Measurements from ENCODE around the gene SLC16A12. TPM values are rescaled to one million over a fixed set of nuclear protein-coding genes. Genes with fewer than 3 reads are reported as not detected.
"Not testable (repeated sequence)": the region's sequence is repeated elsewhere in the genome, so short reads cannot be mapped to it uniquely, and the experiment has no call there.

The SLC16A12 gene
- total and polyA plus RNA-seq, 5 donors: 2.7 to 7.2 (median 4.4) TPM

- intact Hi-C loops (cut with DNase I); DNase-seq; ATAC-seq; H3K4me1 ChIP-seq (ENCODE audit: control insufficient read depth, insufficient read depth, low read length); H3K27ac ChIP-seq (ENCODE audit: low read length); H3K9me3 ChIP-seq (ENCODE audit: control insufficient read depth, low read length); H3K27me3 ChIP-seq (ENCODE audit: control insufficient read depth, insufficient read depth); H3K4me3 ChIP-seq (ENCODE audit: low read length): not testable (repeated sequence)
- 97% methylated on average over 5 of the region's 5 CpGs for WGBS
Observed at GRCh38 chr10:89409282-89409681, 126.1 kb downstream of the SLC16A12 start.

- ATAC-seq; H3K27ac ChIP-seq (ENCODE audit: low read length); DNase-seq; H3K9me3 ChIP-seq (ENCODE audit: control insufficient read depth, low read length); H3K4me1 ChIP-seq (ENCODE audit: control insufficient read depth, insufficient read depth, low read length); H3K27me3 ChIP-seq (ENCODE audit: control insufficient read depth, insufficient read depth); intact Hi-C loops (cut with DNase I); H3K4me3 ChIP-seq (ENCODE audit: low read length): not testable (repeated sequence)
- WGBS: 100% methylated on average over 3 of the region's 3 CpGs
Observed at GRCh38 chr10:89407792-89408191, 127.6 kb downstream of the SLC16A12 start.

- not testable (repeated sequence) for DNase-seq
Observed at GRCh38 chr10:89406178-89406577, 129.2 kb downstream of the SLC16A12 start.

GRCh38 chr10:89404104-89405047 is 131.0 kb downstream of the SLC16A12 start:
- no peak overlapping the region for H3K27ac ChIP-seq (ENCODE audit: low read length)
- intact Hi-C loops (cut with DNase I): no loop called here
- H3K4me3 ChIP-seq (ENCODE audit: low read length): no peak overlapping the region
- H3K9me3 ChIP-seq (ENCODE audit: control insufficient read depth, low read length): no peaks in the 10 kb centered on the region
- H3K4me1 ChIP-seq (ENCODE audit: control insufficient read depth, insufficient read depth, low read length): peaks cover 2% of the 10 kb centered on the region
- no peak for DNase-seq
- H3K27me3 ChIP-seq (ENCODE audit: control insufficient read depth, insufficient read depth): no peaks in the 10 kb centered on the region
- WGBS: 94% methylated on average over 11 of the region's 11 CpGs
- ATAC-seq: peak in 1 of 2 donors; percentile 41

More at GRCh38 chr10:89406178-89406577, 129.2 kb downstream of the SLC16A12 start:
- H3K9me3 ChIP-seq (ENCODE audit: control insufficient read depth, low read length); intact Hi-C loops (cut with DNase I); ATAC-seq; H3K4me3 ChIP-seq (ENCODE audit: low read length); H3K4me1 ChIP-seq (ENCODE audit: control insufficient read depth, insufficient read depth, low read length); H3K27ac ChIP-seq (ENCODE audit: low read length); H3K27me3 ChIP-seq (ENCODE audit: control insufficient read depth, insufficient read depth): not testable (repeated sequence)
- WGBS: 98% methylated on average over 9 of the region's 9 CpGs

GRCh38 chr10:89403043-89403442 is 132.4 kb downstream of the SLC16A12 start:
- H3K4me1 ChIP-seq (ENCODE audit: control insufficient read depth, insufficient read depth, low read length): peaks cover 2% of the 10 kb centered on the region
- intact Hi-C loops (cut with DNase I): no loop called here
- H3K27ac ChIP-seq (ENCODE audit: low read length): no peak overlapping the region
- DNase-seq: no peak
- ATAC-seq: no peak
- H3K27me3 ChIP-seq (ENCODE audit: control insufficient read depth, insufficient read depth): no peaks in the 10 kb centered on the region
- no peaks in the 10 kb centered on the region for H3K9me3 ChIP-seq (ENCODE audit: control insufficient read depth, low read length)
- WGBS: 83% methylated on average over 2 of the region's 2 CpGs
- no peak overlapping the region for H3K4me3 ChIP-seq (ENCODE audit: low read length)

- WGBS: 81% methylated on average over 1 of the region's 1 CpG
- no peak overlapping the region for H3K27ac ChIP-seq (ENCODE audit: low read length)
- DNase-seq (no peak), ATAC-seq (no peak)
- H3K4me3 ChIP-seq (ENCODE audit: low read length): no peak overlapping the region
- no peaks in the 10 kb centered on the region for H3K27me3 ChIP-seq (ENCODE audit: control insufficient read depth, insufficient read depth)
- H3K9me3 ChIP-seq (ENCODE audit: control insufficient read depth, low read length): no peaks in the 10 kb centered on the region
- intact Hi-C loops (cut with DNase I): no loop called here
- H3K4me1 ChIP-seq (ENCODE audit: control insufficient read depth, insufficient read depth, low read length): peaks cover 4% of the 10 kb centered on the region
Observed at GRCh38 chr10:89399956-89400355, 135.4 kb downstream of the SLC16A12 start.

GRCh38 chr10:89398003-89398749 is 137.2 kb downstream of the SLC16A12 start:
- H3K27ac ChIP-seq (ENCODE audit: low read length): peak overlapping the region; percentile 9
- H3K27me3 ChIP-seq (ENCODE audit: control insufficient read depth, insufficient read depth): no peaks in the 10 kb centered on the region
- intact Hi-C loops (cut with DNase I): no loop called here
- H3K4me3 ChIP-seq (ENCODE audit: low read length): no peak overlapping the region
- DNase-seq: no peak
- peaks cover 2% of the 10 kb centered on the region for H3K4me1 ChIP-seq (ENCODE audit: control insufficient read depth, insufficient read depth, low read length)
- H3K9me3 ChIP-seq (ENCODE audit: control insufficient read depth, low read length): no peaks in the 10 kb centered on the region
- 64% methylated on average over 5 of the region's 5 CpGs for WGBS
- ATAC-seq: no peak

GRCh38 chr10:89395141-89395540 is 140.3 kb downstream of the SLC16A12 start:
- WGBS: 97% methylated on average over 2 of the region's 2 CpGs
- H3K4me1 ChIP-seq (ENCODE audit: control insufficient read depth, insufficient read depth, low read length): peaks cover 2% of the 10 kb centered on the region
- H3K4me3 ChIP-seq (ENCODE audit: low read length): no peak overlapping the region

GRCh38 chr10:89393898-89394297 is 141.5 kb downstream of the SLC16A12 start:
- H3K9me3 ChIP-seq (ENCODE audit: control insufficient read depth, low read length): no peaks in the 10 kb centered on the region
- peak overlapping the region; percentile 91 for H3K4me3 ChIP-seq (ENCODE audit: low read length)
- 29% methylated on average over 3 of the region's 3 CpGs for whole genome bisulfite sequencing
- intact Hi-C loops (cut with DNase I): loop anchor here in 1 of 4 donors (5.0 kb wide), 1 partner anchor 137 kb away; no protein-coding TSS in a partner anchor
- H3K4me1 ChIP-seq (ENCODE audit: control insufficient read depth, insufficient read depth, low read length): peaks cover 2% of the 10 kb centered on the region
- H3K27me3 ChIP-seq (ENCODE audit: control insufficient read depth, insufficient read depth): no peaks in the 10 kb centered on the region
- ATAC-seq (no peak), DNase-seq (no peak)
- H3K27ac ChIP-seq (ENCODE audit: low read length): no peak overlapping the region

More at GRCh38 chr10:89395141-89395540, 140.3 kb downstream of the SLC16A12 start:
- intact Hi-C loops (cut with DNase I): no loop called here
- no peak for ATAC-seq
- no peak for DNase-seq
- no peak overlapping the region for H3K27ac ChIP-seq (ENCODE audit: low read length)
- H3K27me3 ChIP-seq (ENCODE audit: control insufficient read depth, insufficient read depth): no peaks in the 10 kb centered on the region
- no peaks in the 10 kb centered on the region for H3K9me3 ChIP-seq (ENCODE audit: control insufficient read depth, low read length)

- H3K27me3 ChIP-seq (ENCODE audit: control insufficient read depth, insufficient read depth): no peaks in the 10 kb centered on the region
- H3K27ac ChIP-seq (ENCODE audit: low read length): peak overlapping the region; percentile 92
- DNase-seq: no peak
- WGBS: 4% methylated on average over 2 of the region's 2 CpGs
- intact Hi-C loops (cut with DNase I): loop anchor here in 1 of 4 donors (5.0 kb wide), 1 partner anchor 136 kb away; no protein-coding TSS in a partner anchor
- peak overlapping the region; percentile 91 for H3K4me3 ChIP-seq (ENCODE audit: low read length)
- no peaks in the 10 kb centered on the region for H3K9me3 ChIP-seq (ENCODE audit: control insufficient read depth, low read length)
- peaks cover 2% of the 10 kb centered on the region for H3K4me1 ChIP-seq (ENCODE audit: control insufficient read depth, insufficient read depth, low read length)
- ATAC-seq: peak; percentile 73 to 78
Observed at GRCh38 chr10:89392974-89393373, 142.4 kb downstream of the SLC16A12 start.

Data from right cardiac atrium (tissue), 5 donors.